ENCODE measurements around the gene NOD2. TPM values are rescaled to one million over a fixed set of nuclear protein-coding genes. Genes with fewer than 3 reads are reported as not detected.

The NOD2 gene
- total RNA-seq, 2 experiments from 2014 or later, result 0.78 to 1.2 TPM

- DNase-seq, result no peak
- no peak overlapping the region for H3K4me3 Mint-ChIP-seq
- H3K36me3 Mint-ChIP-seq, result peaks cover 5% of the 10 kb centered on the region
- H3K4me1 Mint-ChIP-seq, result peaks cover 15% of the 10 kb centered on the region
- H3K27me3 Mint-ChIP-seq, result no peaks in the 10 kb centered on the region
- peaks cover 2% of the 10 kb centered on the region for H3K9me3 Mint-ChIP-seq
- no peak overlapping the region for H3K27ac Mint-ChIP-seq
These were observed 38.8 kb downstream of the NOD2 start for GRCh38 chr16:50731989-50732832.

DNA sequence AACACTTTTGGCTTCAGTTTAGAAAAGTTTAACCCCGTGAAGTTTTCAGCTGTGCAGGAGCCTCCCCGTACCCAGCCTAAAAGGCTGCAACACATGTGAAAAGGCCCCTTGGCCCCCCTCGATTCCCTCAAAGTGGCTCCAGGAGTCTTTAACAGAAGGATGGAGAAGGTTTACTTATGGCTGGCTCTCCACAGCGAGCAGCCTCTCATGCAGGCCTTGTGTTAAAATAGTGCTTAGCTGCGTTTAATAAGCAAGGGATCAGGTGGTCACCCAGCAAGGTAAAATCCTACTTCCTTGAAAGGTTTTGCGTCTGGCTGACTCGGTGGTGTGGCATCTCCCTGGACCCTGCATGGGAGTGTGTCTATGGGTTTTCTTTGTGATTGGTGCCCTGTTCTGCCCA, 40.1 kb downstream of the NOD2 start:
- DNase-seq, result no peak
- H3K27ac Mint-ChIP-seq, result no peak overlapping the region

GRCh38 chr16:50735629-50736122, 42.3 kb downstream of the NOD2 start:
- H3K27ac Mint-ChIP-seq, result no peak overlapping the region
- DNase-seq, result no peak
- no peak overlapping the region for H3K4me3 Mint-ChIP-seq

More for the DNA sequence above, 40.1 kb downstream of the NOD2 start:
- no peak overlapping the region for H3K4me3 Mint-ChIP-seq
- no peaks in the 10 kb centered on the region for H3K27me3 Mint-ChIP-seq
- peaks cover 15% of the 10 kb centered on the region for H3K4me1 Mint-ChIP-seq
- H3K36me3 Mint-ChIP-seq, result peaks cover 5% of the 10 kb centered on the region
- peaks cover 2% of the 10 kb centered on the region for H3K9me3 Mint-ChIP-seq

DNA sequence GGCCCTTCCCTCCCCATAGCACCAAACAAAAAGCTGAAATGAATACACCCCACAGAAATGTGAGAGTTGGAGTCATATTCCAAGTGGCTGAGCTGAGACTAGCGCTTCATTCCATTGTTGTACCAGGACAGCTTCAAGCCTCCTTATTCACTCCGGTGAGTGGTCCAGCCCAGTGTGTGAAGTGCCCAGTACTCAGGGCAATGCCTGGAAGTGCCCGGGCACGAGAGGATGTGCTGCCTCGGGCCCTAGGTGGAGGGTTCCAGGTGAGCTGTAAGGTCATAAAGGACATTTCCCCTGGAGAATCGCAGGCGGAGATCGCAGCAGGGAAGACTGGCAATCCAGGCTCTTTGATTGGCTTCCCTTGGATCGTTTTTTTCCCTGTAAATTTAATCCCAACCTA, 43.0 kb downstream of the NOD2 start:
- peaks cover 5% of the 10 kb centered on the region for H3K36me3 Mint-ChIP-seq
- no peak for DNase-seq
- no peak overlapping the region for H3K4me3 Mint-ChIP-seq
- H3K9me3 Mint-ChIP-seq, result no peaks in the 10 kb centered on the region
- H3K4me1 Mint-ChIP-seq, result peaks cover 21% of the 10 kb centered on the region
- no peaks in the 10 kb centered on the region for H3K27me3 Mint-ChIP-seq
- no peak overlapping the region for H3K27ac Mint-ChIP-seq

More at GRCh38 chr16:50735629-50736122, 42.3 kb downstream of the NOD2 start:
- no peaks in the 10 kb centered on the region for H3K9me3 Mint-ChIP-seq
- H3K36me3 Mint-ChIP-seq, result peaks cover 5% of the 10 kb centered on the region
- H3K27me3 Mint-ChIP-seq, result no peaks in the 10 kb centered on the region
- peaks cover 18% of the 10 kb centered on the region for H3K4me1 Mint-ChIP-seq

DNA sequence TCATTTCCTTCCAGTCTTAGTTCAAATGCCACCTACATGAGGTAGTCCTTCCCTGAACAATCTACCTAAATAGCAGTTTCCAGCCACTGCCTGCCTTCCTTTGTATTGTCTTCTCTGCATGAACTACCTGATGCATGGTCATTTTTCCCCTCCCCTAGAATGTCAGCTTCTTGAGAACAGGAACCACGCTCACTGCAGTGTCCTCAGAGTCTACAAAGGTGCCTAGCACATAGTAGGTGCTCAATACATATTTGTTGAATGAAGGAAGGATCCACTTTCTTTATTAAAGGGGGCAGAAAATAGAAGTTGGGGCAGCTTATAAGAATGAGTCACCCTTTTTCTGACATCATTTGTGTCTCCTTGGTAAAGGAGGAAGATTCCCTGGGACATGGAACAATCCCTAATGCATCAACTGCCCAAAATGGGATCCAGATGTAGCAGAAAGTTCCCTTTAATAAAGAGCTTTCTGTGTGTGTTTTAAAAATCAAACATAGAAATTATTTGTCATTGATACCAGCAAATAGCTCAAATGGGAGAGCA, 44.1 kb downstream of the NOD2 start:
- no peaks in the 10 kb centered on the region for H3K27me3 Mint-ChIP-seq
- H3K4me1 Mint-ChIP-seq, result peaks cover 19% of the 10 kb centered on the region
- DNase-seq, result no peak
- no peak overlapping the region for H3K27ac Mint-ChIP-seq
- H3K9me3 Mint-ChIP-seq, result no peaks in the 10 kb centered on the region
- no peak overlapping the region for H3K4me3 Mint-ChIP-seq
- H3K36me3 Mint-ChIP-seq, result peaks cover 5% of the 10 kb centered on the region

- Mint-ChIP-seq H3K4me1 (peaks cover 27% of the 10 kb centered on the region), H3K27ac (no peak overlapping the region), H3K36me3 (peaks cover 8% of the 10 kb centered on the region), H3K27me3 (no peaks in the 10 kb centered on the region), H3K4me3 (no peak overlapping the region), H3K9me3 (no peaks in the 10 kb centered on the region)
- no peak for DNase-seq
These were observed 45.6 kb downstream of the NOD2 start for GRCh38 chr16:50739031-50739430.

- H3K27me3 Mint-ChIP-seq, result no peaks in the 10 kb centered on the region
- DNase-seq, result no peak
- H3K9me3 Mint-ChIP-seq, result no peaks in the 10 kb centered on the region
- H3K4me3 Mint-ChIP-seq, result peak overlapping the region; percentile 81
- H3K27ac Mint-ChIP-seq, result peak overlapping the region; percentile 90
- peaks cover 39% of the 10 kb centered on the region for H3K4me1 Mint-ChIP-seq
- peaks cover 20% of the 10 kb centered on the region for H3K36me3 Mint-ChIP-seq
These were observed 47.3 kb downstream of the NOD2 start for GRCh38 chr16:50740736-50741135.

- Mint-ChIP-seq H3K27me3 (no peaks in the 10 kb centered on the region), H3K9me3 (no peaks in the 10 kb centered on the region), H3K36me3 (peaks cover 18% of the 10 kb centered on the region), H3K4me3 (peak overlapping the region; percentile 81), H3K27ac (peak overlapping the region; percentile 90), H3K4me1 (peaks cover 41% of the 10 kb centered on the region)
- DNase-seq, result no peak
These were observed 47.9 kb downstream of the NOD2 start for GRCh38 chr16:50741225-50741780.

- Mint-ChIP-seq H3K4me3 (peak within 1 kb of the TSS; percentile 95), H3K4me1 (peaks cover 41% of the 10 kb centered on the region), H3K27ac (peak within 1 kb of the TSS; percentile 95), H3K27me3 (no peaks in the 10 kb centered on the region), H3K9me3 (no peaks in the 10 kb centered on the region), H3K36me3 (peaks cover 19% of the 10 kb centered on the region)
- peak; percentile 100 for DNase-seq
These were observed 48.6 kb downstream of the NOD2 start, which contains the start of gene CYLD for GRCh38 chr16:50741781-50742575. TSS of gene CYLD (plus strand) at chr16:50742086. CDS start at chr16:50749699, 7,613 bp downstream.

DNA sequence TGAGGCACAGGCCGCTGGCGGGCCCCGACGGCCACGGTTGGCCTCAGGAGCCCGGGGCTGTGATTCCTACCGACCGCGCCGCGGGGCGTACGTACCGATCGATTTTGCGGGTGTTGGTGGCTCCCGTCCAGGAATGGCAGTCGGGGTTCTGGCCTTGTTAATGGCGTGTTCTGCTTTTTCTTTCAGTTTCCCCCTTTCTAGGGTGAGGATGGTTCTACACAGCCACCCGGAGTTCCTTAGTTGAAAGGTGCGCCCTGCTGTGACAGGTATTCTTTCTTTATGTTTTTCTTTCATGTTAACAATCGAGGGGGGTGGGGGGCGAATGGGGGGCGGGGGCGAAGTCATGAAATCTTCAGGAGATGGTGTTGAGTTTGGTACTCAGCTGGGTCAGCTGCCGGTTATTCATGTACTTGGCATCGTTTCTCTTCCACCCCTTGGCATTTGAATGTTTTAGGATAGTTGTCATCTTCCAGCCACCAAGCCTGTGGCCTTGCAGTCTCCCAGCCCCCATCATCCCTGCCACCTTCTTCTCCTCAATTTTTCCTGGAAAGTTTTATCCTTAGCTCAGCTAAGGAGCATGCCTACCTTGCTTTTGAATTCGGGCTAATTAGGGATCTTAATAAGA, 49.3 kb downstream of the NOD2 start:
- Mint-ChIP-seq H3K4me3 (peak overlapping the region; percentile 95), H3K36me3 (peaks cover 23% of the 10 kb centered on the region), H3K27ac (peak overlapping the region; percentile 95)

GRCh38 chr16:50743581-50744225, 50.3 kb downstream of the NOD2 start:
- Mint-ChIP-seq H3K4me1 (peaks cover 50% of the 10 kb centered on the region), H3K9me3 (no peaks in the 10 kb centered on the region), H3K4me3 (peak overlapping the region; percentile 95), H3K27me3 (no peaks in the 10 kb centered on the region), H3K27ac (peak overlapping the region; percentile 95), H3K36me3 (peaks cover 25% of the 10 kb centered on the region)
- DNase-seq, result no peak

More for the DNA sequence above, 49.3 kb downstream of the NOD2 start:
- DNase-seq, result peak; percentile 62
- Mint-ChIP-seq H3K27me3 (no peaks in the 10 kb centered on the region), H3K4me1 (peaks cover 49% of the 10 kb centered on the region), H3K9me3 (no peaks in the 10 kb centered on the region)

DNA sequence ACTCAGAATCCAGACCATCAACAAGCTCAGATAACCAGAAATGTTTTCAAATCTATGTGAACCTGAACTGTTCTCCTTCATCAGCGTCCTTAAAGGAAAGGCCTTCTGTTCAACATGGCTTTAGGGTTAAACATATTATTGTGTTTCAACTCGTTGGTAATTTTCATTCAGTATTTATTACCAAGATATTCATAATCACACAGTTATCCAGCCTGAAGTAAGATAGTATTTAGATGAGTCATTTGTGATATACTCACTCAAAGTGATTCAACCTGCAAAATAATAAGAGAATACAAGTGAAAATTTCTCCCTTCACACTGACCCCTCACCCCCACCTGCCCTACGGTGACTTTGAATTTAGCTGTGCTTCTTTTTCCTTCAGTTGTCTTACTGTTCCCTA, 51.5 kb downstream of the NOD2 start:
- Mint-ChIP-seq H3K4me1 (peaks cover 58% of the 10 kb centered on the region), H3K9me3 (no peaks in the 10 kb centered on the region), H3K27ac (peak overlapping the region; percentile 95), H3K4me3 (peak overlapping the region; percentile 95), H3K27me3 (no peaks in the 10 kb centered on the region), H3K36me3 (peaks cover 33% of the 10 kb centered on the region)
- no peak for DNase-seq

- peak overlapping the region; percentile 95 for H3K4me3 Mint-ChIP-seq
These were observed 52.5 kb downstream of the NOD2 start for GRCh38 chr16:50745940-50746339.

More at GRCh38 chr16:50745940-50746339, 52.5 kb downstream of the NOD2 start:
- Mint-ChIP-seq H3K36me3 (peaks cover 35% of the 10 kb centered on the region), H3K9me3 (no peaks in the 10 kb centered on the region), H3K27ac (peak overlapping the region; percentile 95), H3K27me3 (no peaks in the 10 kb centered on the region), H3K4me1 (peaks cover 58% of the 10 kb centered on the region)
- no peak for DNase-seq

Data from activated naive CD8-positive, alpha-beta T cell treated with anti-CD3 and anti-CD28 coated beads for 36 hours (primary cell).